ENCODE measurements around the gene ITLN1. TPM values are rescaled to one million over a fixed set of nuclear protein-coding genes. Genes with fewer than 3 reads are reported as not detected.

The ITLN1 gene
- total RNA-seq, 1 donor from 2014 or later: not detected

GRCh38 chr1:160860840-160861505, 24.0 kb downstream of the ITLN1 start:
- Mint-ChIP-seq H3K4me3 (ENCODE audit: unreplicated experiment) (no peak overlapping the region), H3K36me3 (ENCODE audit: unreplicated experiment) (no peaks in the 10 kb centered on the region), H3K4me1 (ENCODE audit: unreplicated experiment) (no peaks in the 10 kb centered on the region), H3K27me3 (ENCODE audit: unreplicated experiment) (no peaks in the 10 kb centered on the region), H3K9me3 (ENCODE audit: unreplicated experiment) (no peaks in the 10 kb centered on the region), H3K27ac (ENCODE audit: unreplicated experiment) (no peak overlapping the region)
- TF ChIP-seq, protein P1, sequence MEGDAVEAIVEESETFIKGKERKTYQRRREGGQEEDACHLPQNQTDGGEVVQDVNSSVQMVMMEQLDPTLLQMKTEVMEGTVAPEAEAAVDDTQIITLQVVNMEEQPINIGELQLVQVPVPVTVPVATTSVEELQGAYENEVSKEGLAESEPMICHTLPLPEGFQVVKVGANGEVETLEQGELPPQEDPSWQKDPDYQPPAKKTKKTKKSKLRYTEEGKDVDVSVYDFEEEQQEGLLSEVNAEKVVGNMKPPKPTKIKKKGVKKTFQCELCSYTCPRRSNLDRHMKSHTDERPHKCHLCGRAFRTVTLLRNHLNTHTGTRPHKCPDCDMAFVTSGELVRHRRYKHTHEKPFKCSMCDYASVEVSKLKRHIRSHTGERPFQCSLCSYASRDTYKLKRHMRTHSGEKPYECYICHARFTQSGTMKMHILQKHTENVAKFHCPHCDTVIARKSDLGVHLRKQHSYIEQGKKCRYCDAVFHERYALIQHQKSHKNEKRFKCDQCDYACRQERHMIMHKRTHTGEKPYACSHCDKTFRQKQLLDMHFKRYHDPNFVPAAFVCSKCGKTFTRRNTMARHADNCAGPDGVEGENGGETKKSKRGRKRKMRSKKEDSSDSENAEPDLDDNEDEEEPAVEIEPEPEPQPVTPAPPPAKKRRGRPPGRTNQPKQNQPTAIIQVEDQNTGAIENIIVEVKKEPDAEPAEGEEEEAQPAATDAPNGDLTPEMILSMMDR (IDR thresholded peaks at IDR 0.05): no peak
- DNase-seq (ENCODE audit: extremely low spot score, unreplicated experiment): peak; percentile 65

- Mint-ChIP-seq H3K36me3 (ENCODE audit: unreplicated experiment) (no peaks in the 10 kb centered on the region), H3K4me1 (ENCODE audit: unreplicated experiment) (no peaks in the 10 kb centered on the region), H3K4me3 (ENCODE audit: unreplicated experiment) (no peak overlapping the region), H3K27me3 (ENCODE audit: unreplicated experiment) (no peaks in the 10 kb centered on the region), H3K27ac (ENCODE audit: unreplicated experiment) (no peak overlapping the region), H3K9me3 (ENCODE audit: unreplicated experiment) (no peaks in the 10 kb centered on the region)
- peak; percentile 54 for DNase-seq (ENCODE audit: extremely low spot score, unreplicated experiment)
- TF ChIP-seq, protein P1 (IDR thresholded peaks at IDR 0.05): no peak
Measured at GRCh38 chr1:160859166-160859565, 25.8 kb downstream of the ITLN1 start.

GRCh38 chr1:160858507-160858906, 26.5 kb downstream of the ITLN1 start:
- Mint-ChIP-seq H3K27ac (ENCODE audit: unreplicated experiment) (no peak overlapping the region), H3K4me3 (ENCODE audit: unreplicated experiment) (no peak overlapping the region), H3K9me3 (ENCODE audit: unreplicated experiment) (no peaks in the 10 kb centered on the region), H3K4me1 (ENCODE audit: unreplicated experiment) (no peaks in the 10 kb centered on the region), H3K27me3 (ENCODE audit: unreplicated experiment) (no peaks in the 10 kb centered on the region), H3K36me3 (ENCODE audit: unreplicated experiment) (no peaks in the 10 kb centered on the region)
- DNase-seq (ENCODE audit: extremely low spot score, unreplicated experiment): peak; percentile 32
- TF ChIP-seq, protein P1 (IDR thresholded peaks at IDR 0.05): no peak

DNA sequence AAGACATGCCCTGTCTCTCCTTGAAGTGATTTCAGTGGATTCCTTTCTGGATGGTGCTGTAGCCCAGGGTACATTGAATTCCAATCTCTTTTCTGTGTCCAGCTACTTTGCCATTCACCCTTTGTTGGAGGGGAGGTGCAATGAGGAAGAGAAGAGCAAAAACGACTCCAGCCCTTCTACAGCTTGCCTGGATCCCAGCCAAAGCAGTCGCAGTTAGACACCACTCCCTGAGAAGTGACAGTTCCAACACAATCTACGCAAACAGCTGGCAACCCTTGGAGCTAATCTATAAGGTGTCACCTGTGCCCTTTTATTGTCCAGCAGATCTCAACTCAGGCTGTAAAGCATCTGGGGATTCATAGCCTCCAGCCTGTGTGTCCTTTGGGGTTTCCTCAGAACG, 26.9 kb downstream of the ITLN1 start:
- Mint-ChIP-seq H3K36me3 (ENCODE audit: unreplicated experiment) (no peaks in the 10 kb centered on the region), H3K4me1 (ENCODE audit: unreplicated experiment) (no peaks in the 10 kb centered on the region), H3K27me3 (ENCODE audit: unreplicated experiment) (no peaks in the 10 kb centered on the region), H3K9me3 (ENCODE audit: unreplicated experiment) (no peaks in the 10 kb centered on the region), H3K4me3 (ENCODE audit: unreplicated experiment) (no peak overlapping the region), H3K27ac (ENCODE audit: unreplicated experiment) (no peak overlapping the region)
- TF ChIP-seq, protein P1 (IDR thresholded peaks at IDR 0.05): no peak
- no peak for DNase-seq (ENCODE audit: extremely low spot score, unreplicated experiment)

DNA sequence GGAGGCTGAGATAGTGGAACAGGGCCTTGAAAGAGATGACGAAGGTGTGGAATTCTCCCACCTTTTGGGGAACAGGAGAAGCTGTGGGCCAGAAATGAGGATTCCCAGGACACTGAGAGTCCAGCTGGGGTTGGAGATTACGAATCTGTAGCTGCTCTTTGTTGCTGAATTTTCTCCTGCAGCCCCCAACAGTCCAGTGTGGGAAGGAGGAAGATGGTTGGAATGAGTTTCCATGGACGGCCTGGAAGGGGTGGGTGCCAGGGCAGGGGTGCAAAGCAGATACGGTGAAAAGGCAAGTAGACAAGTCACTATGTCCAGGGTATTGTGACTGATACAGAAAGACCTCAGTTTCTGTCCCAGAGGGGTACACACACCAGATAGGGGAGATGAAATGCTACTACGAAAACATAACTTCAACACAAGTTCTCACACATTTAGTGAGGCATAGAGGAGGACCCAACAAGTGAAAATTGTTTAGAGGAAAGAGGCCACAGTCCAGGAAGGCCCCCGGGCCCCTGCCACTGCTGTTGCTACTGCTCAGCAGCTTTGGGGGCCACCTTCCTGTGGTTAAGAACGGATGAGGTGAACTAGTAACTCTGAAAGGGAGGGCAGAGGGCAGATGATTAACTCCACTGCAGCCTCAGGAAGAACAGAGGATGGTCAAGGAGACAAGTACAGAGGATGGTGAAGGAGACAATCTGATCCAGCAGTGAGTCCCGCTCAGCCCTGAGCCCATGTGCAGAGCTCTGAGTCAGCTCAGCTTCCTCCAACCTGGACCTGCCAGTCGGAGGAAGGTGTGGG, 29.6 kb downstream of the ITLN1 start:
- H3K27me3 Mint-ChIP-seq (ENCODE audit: unreplicated experiment): no peaks in the 10 kb centered on the region
- H3K27ac Mint-ChIP-seq (ENCODE audit: unreplicated experiment): no peak overlapping the region
- TF ChIP-seq, protein P1 (IDR thresholded peaks at IDR 0.05): no peak
- no peaks in the 10 kb centered on the region for H3K4me1 Mint-ChIP-seq (ENCODE audit: unreplicated experiment)
- H3K4me3 Mint-ChIP-seq (ENCODE audit: unreplicated experiment): no peak overlapping the region
- DNase-seq (ENCODE audit: extremely low spot score, unreplicated experiment): peak; percentile 68
- H3K9me3 Mint-ChIP-seq (ENCODE audit: unreplicated experiment): no peaks in the 10 kb centered on the region
- H3K36me3 Mint-ChIP-seq (ENCODE audit: unreplicated experiment): no peaks in the 10 kb centered on the region
